Breast epithelium (tissue), 4 donors: ENCODE data around the gene CRIM1. TPM values are rescaled to one million over a fixed set of nuclear protein-coding genes. Genes with fewer than 3 reads are reported as not detected.
A peak's percentile ranks its signal among the peaks of the same experiment; 100 is the strongest.

Experiments used
- DNase-seq, 2 donors: peaks; one replicate each; pipeline ENCODE4 v3.0.0-alpha.2; 2019; ENCODE audit warnings: low spot score in 2 of 2
- H3K27ac ChIP-seq, 2 donors: fragments of 200-600 bp; sonication (generic) in 1 of 2; one replicate each; pipeline ENCODE4 v1.5.1; 2016 to 2019; ENCODE audit warnings: mild to moderate bottlenecking in 1 of 2
- H3K27me3 ChIP-seq, 2 donors: fragments of 200-600 bp; sonication (generic) in 1 of 2; one replicate each; pipeline versions ENCODE4 v1.5.1 to v1.6.0; 2017 to 2019; ENCODE audit warnings: control low read depth in 1 of 2, mild to moderate bottlenecking in 1 of 2
- H3K36me3 ChIP-seq: fragments of 200-600 bp; one replicate; pipeline ENCODE4 v1.5.1; 2019
- H3K4me1 ChIP-seq, 2 donors: fragments of 200-600 bp; sonication (generic); one replicate each; pipeline ENCODE4 v1.5.1; 2016 to 2019; ENCODE audit warnings: control low read depth in 1 of 2
- H3K4me3 ChIP-seq, 3 donors: fragments of 200-600 bp; sonication (generic); 1 replicate in 2 of 3; 2 replicates in 1 of 3; pipeline ENCODE4 v1.5.1; 2016 to 2019; ENCODE audit warnings: mild to moderate bottlenecking in 3 of 3, moderate library complexity in 2 of 3
- H3K9me3 ChIP-seq, 2 donors: fragments of 200-600 bp; sonication (generic) in 1 of 2; one replicate each; pipeline ENCODE4 v1.5.1; 2016 to 2019; ENCODE audit warnings: control low read depth in 1 of 2
- CTCF ChIP-seq, 3 donors: fragments of 450-650 bp; IDR thresholded peaks; one replicate each; pipeline ENCODE4 v1.5.1; 2016 to 2017; ENCODE audit warnings: antibody characterized with exemption in 3 of 3, mild to moderate bottlenecking in 3 of 3, moderate library complexity in 3 of 3
- POLR2A ChIP-seq: fragments of 450-650 bp; IDR thresholded peaks from one replicate; pipeline ENCODE4 v1.6.1; 2016; ENCODE audit warnings: antibody characterized with exemption, mild to moderate bottlenecking, moderate library complexity
- POLR2AphosphoS5 ChIP-seq, 3 donors: sonication (generic); formaldehyde crosslinking; IDR thresholded peaks; one replicate each; pipeline ENCODE4 v1.6.1; 2017; ENCODE audit warnings: antibody characterized with exemption in 3 of 3
- intact Hi-C: fragments of 100-400 bp; cut with DNase I; formaldehyde crosslinking; loops from one replicate; pipeline ENCODE4 v1.15.1; 2023; ENCODE audit warnings: low total_unique reads
- total RNA-seq, 3 donors: library from RNA; depleted of rRNA; stranded (reverse); fragments of >200 nt; gene quantifications; one replicate each; pipeline ENCODE4 v1.1.0, GENCODE V29; 2016

The CRIM1 gene
- total RNA-seq, 3 donors from 2014 or later: 166 to 187 (median 178) TPM

GRCh38 chr2:36374585-36374984 lies 19.0 kb downstream of the CRIM1 start:
- Histone ChIP-seq H3K27me3 (no peaks in the 10 kb centered on the region), H3K4me1 (peaks cover 10 to 30% of the 10 kb centered on the region in 2 donors), H3K36me3 (no peaks in the 10 kb centered on the region), H3K9me3 (no peaks in the 10 kb centered on the region), H3K27ac (peak overlapping the region; percentile 82 to 88), H3K4me3 (no peak overlapping the region)
- TF ChIP-seq POLR2AphosphoS5 (IDR thresholded peaks at IDR 0.05): no peak
- TF ChIP-seq POLR2A: no peak
- no peak for TF ChIP-seq CTCF (IDR thresholded peaks at IDR 0.05)
- intact Hi-C loops: loop anchor here (10.0 kb wide), 1 partner anchor 2000 kb away; the partner anchor contains the start of gene ATL2
- no peak for DNase-seq

- peak overlapping the region in 1 of 3 donors; percentile 31 for H3K4me3 ChIP-seq
- no peak for TF ChIP-seq POLR2AphosphoS5 (IDR thresholded peaks at IDR 0.05)
- no peak for TF ChIP-seq POLR2A
- TF ChIP-seq CTCF (IDR thresholded peaks at IDR 0.05): no peak
- peaks cover 14 to 28% of the 10 kb centered on the region in 2 donors for H3K4me1 ChIP-seq
- peak overlapping the region; percentile 49 to 56 for H3K27ac ChIP-seq
- intact Hi-C loops: loop anchor here (10.0 kb wide), 1 partner anchor 1998 kb away; the partner anchor contains the start of gene ATL2
- no peaks in the 10 kb centered on the region for H3K36me3 ChIP-seq
- peak; percentile 64 to 75 for DNase-seq
- H3K27me3 ChIP-seq: no peaks in the 10 kb centered on the region
- no peaks in the 10 kb centered on the region for H3K9me3 ChIP-seq
Observed at GRCh38 chr2:36376319-36376765, 20.8 kb downstream of the CRIM1 start.

GRCh38 chr2:36376992-36377738 lies 21.6 kb downstream of the CRIM1 start:
- H3K27me3 ChIP-seq: no peaks in the 10 kb centered on the region
- H3K9me3 ChIP-seq: no peaks in the 10 kb centered on the region
- no peak for TF ChIP-seq CTCF (IDR thresholded peaks at IDR 0.05)
- TF ChIP-seq POLR2A: no peak
- no peak for TF ChIP-seq POLR2AphosphoS5 (IDR thresholded peaks at IDR 0.05)
- intact Hi-C loops: loop anchor here (10.0 kb wide), 1 partner anchor 1998 kb away; the partner anchor contains the start of gene ATL2
- DNase-seq: peak; percentile 61 to 62
- H3K4me3 ChIP-seq: no peak overlapping the region
- H3K4me1 ChIP-seq: peaks cover 14 to 28% of the 10 kb centered on the region in 2 donors
- peak overlapping the region; percentile 49 to 56 for H3K27ac ChIP-seq
- H3K36me3 ChIP-seq: no peaks in the 10 kb centered on the region

GRCh38 chr2:36379710-36380448 lies 24.3 kb downstream of the CRIM1 start:
- Histone ChIP-seq H3K4me3 (no peak overlapping the region), H3K4me1 (peaks cover 7 to 10% of the 10 kb centered on the region in 2 donors), H3K36me3 (no peaks in the 10 kb centered on the region), H3K27me3 (no peaks in the 10 kb centered on the region), H3K27ac (no peak overlapping the region), H3K9me3 (no peaks in the 10 kb centered on the region)
- intact Hi-C loops: loop anchor here (10.0 kb wide), 1 partner anchor 1995 kb away; the partner anchor contains the start of gene ATL2
- no peak for TF ChIP-seq POLR2A
- TF ChIP-seq CTCF (IDR thresholded peaks at IDR 0.05): no peak
- TF ChIP-seq POLR2AphosphoS5 (IDR thresholded peaks at IDR 0.05): no peak
- no peak for DNase-seq
